ENCODE measurements around the gene VPS13C.

The VPS13C gene

DNA sequence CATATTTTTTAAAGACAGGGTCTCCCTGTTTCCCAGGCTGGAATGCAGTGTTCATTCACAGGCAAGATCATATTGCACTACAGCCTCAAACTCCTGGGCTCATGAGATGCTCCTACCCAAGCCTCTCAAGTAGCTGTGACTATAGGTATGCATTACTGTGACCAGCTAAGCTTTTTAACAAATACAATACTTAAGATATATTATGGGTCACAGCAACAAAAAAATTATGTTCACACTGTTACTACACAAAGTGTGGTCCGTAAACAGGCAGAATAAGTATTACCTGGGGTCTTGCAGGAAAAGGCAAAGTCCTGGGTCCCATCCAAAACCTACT lies 152.5 kb downstream of the VPS13C start:
- H3K4me3 ChIP-seq (ENCODE audit: low read depth, low read length, poor library complexity, severe bottlenecking) = no peak overlapping the region
- H3F3A ChIP-seq (ENCODE audit: insufficient read depth, low read length) = no peaks in the 10 kb centered on the region
- no peaks in the 10 kb centered on the region for H3K4me1 ChIP-seq (ENCODE audit: insufficient read depth, low read length, severe bottlenecking)
- H3K79me2 ChIP-seq (ENCODE audit: insufficient read depth, low read length) = no peaks in the 10 kb centered on the region
- no peaks in the 10 kb centered on the region for H3K27me3 ChIP-seq (ENCODE audit: insufficient read depth, low read length)
- TF ChIP-seq, protein P1, sequence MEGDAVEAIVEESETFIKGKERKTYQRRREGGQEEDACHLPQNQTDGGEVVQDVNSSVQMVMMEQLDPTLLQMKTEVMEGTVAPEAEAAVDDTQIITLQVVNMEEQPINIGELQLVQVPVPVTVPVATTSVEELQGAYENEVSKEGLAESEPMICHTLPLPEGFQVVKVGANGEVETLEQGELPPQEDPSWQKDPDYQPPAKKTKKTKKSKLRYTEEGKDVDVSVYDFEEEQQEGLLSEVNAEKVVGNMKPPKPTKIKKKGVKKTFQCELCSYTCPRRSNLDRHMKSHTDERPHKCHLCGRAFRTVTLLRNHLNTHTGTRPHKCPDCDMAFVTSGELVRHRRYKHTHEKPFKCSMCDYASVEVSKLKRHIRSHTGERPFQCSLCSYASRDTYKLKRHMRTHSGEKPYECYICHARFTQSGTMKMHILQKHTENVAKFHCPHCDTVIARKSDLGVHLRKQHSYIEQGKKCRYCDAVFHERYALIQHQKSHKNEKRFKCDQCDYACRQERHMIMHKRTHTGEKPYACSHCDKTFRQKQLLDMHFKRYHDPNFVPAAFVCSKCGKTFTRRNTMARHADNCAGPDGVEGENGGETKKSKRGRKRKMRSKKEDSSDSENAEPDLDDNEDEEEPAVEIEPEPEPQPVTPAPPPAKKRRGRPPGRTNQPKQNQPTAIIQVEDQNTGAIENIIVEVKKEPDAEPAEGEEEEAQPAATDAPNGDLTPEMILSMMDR (IDR thresholded peaks at IDR 0.05; ENCODE audit: low read length) = no peak
- no peak for TF ChIP-seq EZH2 (IDR thresholded peaks at IDR 0.05; ENCODE audit: borderline replicate concordance, low read length)
- H3K4me2 ChIP-seq (ENCODE audit: low read length) = no peak overlapping the region
- peaks cover 68% of the 10 kb centered on the region for H3K36me3 ChIP-seq (ENCODE audit: insufficient read depth, low read length)
- H2AFZ ChIP-seq (ENCODE audit: low read length) = no peak overlapping the region
- H3K9me2 ChIP-seq (ENCODE audit: low read depth, low read length) = no peaks in the 10 kb centered on the region
- peaks cover 2% of the 10 kb centered on the region; the same call in 1 of the 2 replicates for H3K9me3 ChIP-seq (ENCODE audit: low read length)
- H3K27ac ChIP-seq (ENCODE audit: low read depth, low read length, poor library complexity, severe bottlenecking) = no peak overlapping the region
- no peaks in the 10 kb centered on the region for H4K20me1 ChIP-seq (ENCODE audit: insufficient read depth, low read length)
- H3K9ac ChIP-seq (ENCODE audit: low read length) = no peak overlapping the region

DNA sequence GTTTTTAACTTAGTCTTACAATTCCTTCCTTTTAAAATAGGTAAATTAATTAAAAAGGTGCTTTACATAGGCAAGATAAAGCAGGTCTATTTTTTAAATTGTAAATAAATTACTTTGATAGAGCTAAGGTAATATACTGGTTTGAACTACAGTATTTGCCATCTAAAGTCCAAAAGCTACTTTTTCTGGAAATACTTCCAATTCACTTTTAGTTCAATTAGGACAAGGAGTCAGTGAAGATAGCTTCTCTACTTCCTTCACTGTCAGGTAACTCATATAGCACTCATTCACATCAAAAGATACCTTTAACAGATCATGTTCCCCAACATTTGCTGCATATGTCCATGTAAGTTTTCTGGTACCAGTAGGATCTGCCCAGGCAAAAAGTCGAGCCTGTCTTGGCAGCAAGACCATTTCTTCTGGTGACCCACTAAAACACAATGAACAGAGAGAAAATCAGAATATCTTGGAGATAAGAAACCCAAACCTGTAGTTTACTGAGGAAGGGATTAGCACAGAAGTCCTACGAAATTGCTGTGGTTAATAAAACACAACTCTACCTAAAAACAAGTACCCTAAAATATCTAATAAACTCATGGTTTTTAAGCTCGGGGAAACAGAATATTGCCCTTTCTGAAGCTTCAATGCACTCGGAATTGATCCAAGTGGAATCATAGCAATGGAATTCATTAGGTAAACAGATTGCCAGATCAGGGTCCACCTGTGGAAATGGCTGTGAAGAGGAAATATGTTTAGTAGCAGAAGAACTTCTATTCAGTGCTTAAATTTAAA lies 153.1 kb downstream of the VPS13C start:
- H3K4me1 ChIP-seq (ENCODE audit: insufficient read depth, low read length, severe bottlenecking) = no peaks in the 10 kb centered on the region
- no peaks in the 10 kb centered on the region for H4K20me1 ChIP-seq (ENCODE audit: insufficient read depth, low read length)
- no peak overlapping the region for H3K4me2 ChIP-seq (ENCODE audit: low read length)
- no peak overlapping the region for H3K27ac ChIP-seq (ENCODE audit: low read depth, low read length, poor library complexity, severe bottlenecking)
- H3K27me3 ChIP-seq (ENCODE audit: insufficient read depth, low read length) = no peaks in the 10 kb centered on the region
- TF ChIP-seq, protein P1 (IDR thresholded peaks at IDR 0.05; ENCODE audit: low read length) = no peak
- no peak for TF ChIP-seq EZH2 (IDR thresholded peaks at IDR 0.05; ENCODE audit: borderline replicate concordance, low read length)
- H3K79me2 ChIP-seq (ENCODE audit: insufficient read depth, low read length) = no peaks in the 10 kb centered on the region
- no peak overlapping the region for H3K9ac ChIP-seq (ENCODE audit: low read length)
- H3K36me3 ChIP-seq (ENCODE audit: insufficient read depth, low read length) = peaks cover 69% of the 10 kb centered on the region
- no peaks in the 10 kb centered on the region for H3F3A ChIP-seq (ENCODE audit: insufficient read depth, low read length)
- no peaks in the 10 kb centered on the region for H3K9me2 ChIP-seq (ENCODE audit: low read depth, low read length)
- H3K9me3 ChIP-seq (ENCODE audit: low read length) = peaks cover 4% of the 10 kb centered on the region; the same call in 1 of the 2 replicates
- H2AFZ ChIP-seq (ENCODE audit: low read length) = no peak overlapping the region
- H3K4me3 ChIP-seq (ENCODE audit: low read depth, low read length, poor library complexity, severe bottlenecking) = no peak overlapping the region

- Histone ChIP-seq H3K4me3 (ENCODE audit: low read depth, low read length, poor library complexity, severe bottlenecking) (no peak overlapping the region), H3K4me2 (ENCODE audit: low read length) (no peak overlapping the region), H3K9me2 (ENCODE audit: low read depth, low read length) (no peaks in the 10 kb centered on the region), H3K79me2 (ENCODE audit: insufficient read depth, low read length) (no peaks in the 10 kb centered on the region), H3K27ac (ENCODE audit: low read depth, low read length, poor library complexity, severe bottlenecking) (no peak overlapping the region), H2AFZ (ENCODE audit: low read length) (no peak overlapping the region), H3K9me3 (ENCODE audit: low read length) (peaks cover 11% of the 10 kb centered on the region; the same call in 1 of the 2 replicates), H4K20me1 (ENCODE audit: insufficient read depth, low read length) (no peaks in the 10 kb centered on the region), H3K27me3 (ENCODE audit: insufficient read depth, low read length) (no peaks in the 10 kb centered on the region), H3K36me3 (ENCODE audit: insufficient read depth, low read length) (peaks cover 57% of the 10 kb centered on the region), H3K9ac (ENCODE audit: low read length) (no peak overlapping the region), H3F3A (ENCODE audit: insufficient read depth, low read length) (no peaks in the 10 kb centered on the region), H3K4me1 (ENCODE audit: insufficient read depth, low read length, severe bottlenecking) (no peaks in the 10 kb centered on the region)
- TF ChIP-seq, protein P1 (IDR thresholded peaks at IDR 0.05; ENCODE audit: low read length) = no peak
- no peak for TF ChIP-seq EZH2 (IDR thresholded peaks at IDR 0.05; ENCODE audit: borderline replicate concordance, low read length)
These were observed 167.1 kb downstream of the VPS13C start for GRCh38 chr15:61893146-61893545.

Measured in OCI-LY1 (cell line).